ENCODE data around the gene SERPINH1.

DNA sequence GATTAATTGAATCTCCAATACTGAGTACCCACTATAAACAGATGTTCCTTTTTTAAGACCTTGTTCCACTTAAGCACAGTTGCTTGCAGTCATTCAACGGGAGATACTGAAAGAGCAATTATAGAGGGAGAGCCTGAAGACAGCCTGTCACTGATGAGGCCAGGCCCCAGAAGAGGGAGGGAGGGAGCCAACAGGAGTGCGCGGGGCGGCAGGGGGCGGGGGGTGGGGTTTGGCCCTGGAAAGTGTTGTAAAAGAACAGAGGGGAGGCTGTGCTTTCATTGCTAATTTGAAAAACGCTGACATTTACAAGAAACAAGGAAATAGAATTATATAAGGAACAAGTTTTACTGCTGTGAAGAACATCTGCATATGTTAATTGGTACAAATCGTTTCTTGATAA is 53.7 kb downstream of the SERPINH1 start:
- TF ChIP-seq, protein P1, sequence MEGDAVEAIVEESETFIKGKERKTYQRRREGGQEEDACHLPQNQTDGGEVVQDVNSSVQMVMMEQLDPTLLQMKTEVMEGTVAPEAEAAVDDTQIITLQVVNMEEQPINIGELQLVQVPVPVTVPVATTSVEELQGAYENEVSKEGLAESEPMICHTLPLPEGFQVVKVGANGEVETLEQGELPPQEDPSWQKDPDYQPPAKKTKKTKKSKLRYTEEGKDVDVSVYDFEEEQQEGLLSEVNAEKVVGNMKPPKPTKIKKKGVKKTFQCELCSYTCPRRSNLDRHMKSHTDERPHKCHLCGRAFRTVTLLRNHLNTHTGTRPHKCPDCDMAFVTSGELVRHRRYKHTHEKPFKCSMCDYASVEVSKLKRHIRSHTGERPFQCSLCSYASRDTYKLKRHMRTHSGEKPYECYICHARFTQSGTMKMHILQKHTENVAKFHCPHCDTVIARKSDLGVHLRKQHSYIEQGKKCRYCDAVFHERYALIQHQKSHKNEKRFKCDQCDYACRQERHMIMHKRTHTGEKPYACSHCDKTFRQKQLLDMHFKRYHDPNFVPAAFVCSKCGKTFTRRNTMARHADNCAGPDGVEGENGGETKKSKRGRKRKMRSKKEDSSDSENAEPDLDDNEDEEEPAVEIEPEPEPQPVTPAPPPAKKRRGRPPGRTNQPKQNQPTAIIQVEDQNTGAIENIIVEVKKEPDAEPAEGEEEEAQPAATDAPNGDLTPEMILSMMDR (IDR thresholded peaks at IDR 0.05; ENCODE audit: low read length): no peak
- no peak for TF ChIP-seq EZH2 (IDR thresholded peaks at IDR 0.05; ENCODE audit: borderline replicate concordance, low read length)

Data from OCI-LY1 (cell line).